Smooth muscle cell (in vitro differentiated cells): ENCODE measurements around the gene SUPT3H. TPM values are rescaled to one million over a fixed set of nuclear protein-coding genes. Genes with fewer than 3 reads are reported as not detected.

Experiments used
- DNase-seq: peaks from one replicate; lab custom pipeline; 2025; ENCODE audit not compliant: unreplicated experiment; lab: John Stamatoyannopoulos, UW
- H2AFZ ChIP-seq: fragments of 200-600 bp; sonication (generic); 2 replicates; pipeline ENCODE4 v1.6.0; 2016; ENCODE audit warnings: antibody characterized with exemption, low read depth, mild to moderate bottlenecking
- H3F3A ChIP-seq: fragments of 200-600 bp; sonication (generic); 2 replicates; pipeline ENCODE4 v1.6.0; 2017; ENCODE audit warnings: antibody characterized with exemption, low read depth
- H3K27ac ChIP-seq: fragments of 200-600 bp; sonication (generic); 2 replicates; pipeline ENCODE4 v1.5.1; 2016; ENCODE audit warnings: low read depth, mild to moderate bottlenecking
- H3K27me3 ChIP-seq: fragments of 200-600 bp; sonication (generic); 2 replicates; pipeline ENCODE4 v1.6.1; 2016; ENCODE audit warnings: low read depth, mild to moderate bottlenecking
- H3K36me3 ChIP-seq: fragments of 200-600 bp; sonication (generic); 2 replicates; pipeline ENCODE4 v1.5.1; 2016; ENCODE audit warnings: low read depth
- H3K4me1 ChIP-seq: fragments of 200-600 bp; sonication (generic); 2 replicates; pipeline ENCODE4 v1.5.1; 2016; ENCODE audit warnings: low read depth
- H3K4me2 ChIP-seq: fragments of 200-600 bp; sonication (generic); 2 replicates; pipeline ENCODE4 v1.6.0; 2016; ENCODE audit warnings: mild to moderate bottlenecking
- H3K4me3 ChIP-seq: fragments of 200-600 bp; sonication (generic); 2 replicates; pipeline ENCODE4 v1.5.1; 2016; ENCODE audit warnings: mild to moderate bottlenecking
- H3K79me2 ChIP-seq: fragments of 200-600 bp; sonication (generic); 2 replicates; pipeline ENCODE4 v1.6.0; 2016; ENCODE audit warnings: low read depth, mild to moderate bottlenecking
- H3K9ac ChIP-seq: fragments of 200-600 bp; sonication (generic); 2 replicates; pipeline ENCODE4 v1.6.0; 2016; ENCODE audit warnings: low read depth
- H3K9me3 ChIP-seq: fragments of 200-600 bp; sonication (generic); replicated peaks from 2 replicates; pipeline ENCODE4 v1.5.1; 2016; ENCODE audit warnings: low read depth
- H4K20me1 ChIP-seq: fragments of 200-600 bp; sonication (generic); 2 replicates; pipeline ENCODE4 v1.6.0; 2016; ENCODE audit warnings: low read depth
- CTCF ChIP-seq: fragments of 200-600 bp; sonication (generic); IDR thresholded peaks from 2 replicates; pipeline ENCODE4 v1.5.1; 2017; ENCODE audit warnings: borderline replicate concordance, mild to moderate bottlenecking, antibody characterized with exemption; ENCODE audit not compliant: insufficient read depth, poor library complexity, severe bottlenecking
- WGBS: methylation state at CpG from one replicate; pipeline ENCODE4 v1.1.7; 2016; ENCODE audit warnings: low lambda C conversion rate; 5-methylcytosine and 5-hydroxymethylcytosine counted together
- polyA plus RNA-seq: library from polyadenylated mRNA; unstranded; fragments of >200 nt; fragmentation: Nextera tagmentation; extraction: Ambion mirVana; gene quantifications from 2 replicates; pipeline ENCODE4 v1.2.1, GENCODE V29; 2016
- total RNA-seq: library from RNA; depleted of rRNA; stranded (reverse); fragments of >200 nt; gene quantifications from 2 replicates; pipeline ENCODE4 v1.2.3, GENCODE V29; 2014

The SUPT3H gene
- total and polyA plus RNA-seq, 2 experiments from 2014 or later = 19.4 to 22.9 TPM

- H2AFZ ChIP-seq = no peak overlapping the region
- H3K4me2 ChIP-seq = no peak overlapping the region
- H3F3A ChIP-seq = no peaks in the 10 kb centered on the region
- no peak overlapping the region for H3K27ac ChIP-seq
- no peak overlapping the region for H3K4me3 ChIP-seq
- no peak overlapping the region for H3K9ac ChIP-seq
- H3K36me3 ChIP-seq = no peaks in the 10 kb centered on the region
- H3K4me1 ChIP-seq = peaks cover 8% of the 10 kb centered on the region
- no peak for TF ChIP-seq CTCF
- H3K27me3 ChIP-seq = no peaks in the 10 kb centered on the region
- H4K20me1 ChIP-seq = no peaks in the 10 kb centered on the region
- WGBS = 83% methylated on average over 1 of the region's 1 CpG
- H3K9me3 ChIP-seq = no peaks in the 10 kb centered on the region
- DNase-seq = no peak
- H3K79me2 ChIP-seq = no peaks in the 10 kb centered on the region
Observed at GRCh38 chr6:45109551-45109950, 268.2 kb downstream of the SUPT3H start.

GRCh38 chr6:45105170-45105820 is 272.4 kb downstream of the SUPT3H start:
- no peak overlapping the region for H2AFZ ChIP-seq
- 84% methylated on average over 2 of the region's 2 CpGs for WGBS
- peak overlapping the region; percentile 37 for H3K4me2 ChIP-seq
- no peaks in the 10 kb centered on the region for H3F3A ChIP-seq
- no peaks in the 10 kb centered on the region for H3K4me1 ChIP-seq
- no peaks in the 10 kb centered on the region for H3K79me2 ChIP-seq
- H3K27ac ChIP-seq = peak overlapping the region; percentile 33
- no peaks in the 10 kb centered on the region for H4K20me1 ChIP-seq
- DNase-seq = no peak
- H3K9me3 ChIP-seq = no peaks in the 10 kb centered on the region
- H3K27me3 ChIP-seq = no peaks in the 10 kb centered on the region
- TF ChIP-seq CTCF = no peak
- H3K36me3 ChIP-seq = no peaks in the 10 kb centered on the region
- no peak overlapping the region for H3K4me3 ChIP-seq
- no peak overlapping the region for H3K9ac ChIP-seq

- Histone ChIP-seq H2AFZ (no peak overlapping the region), H3K27ac (peak overlapping the region; percentile 33), H3K36me3 (no peaks in the 10 kb centered on the region), H3K4me1 (no peaks in the 10 kb centered on the region), H3K9me3 (no peaks in the 10 kb centered on the region), H3K79me2 (no peaks in the 10 kb centered on the region), H3K4me3 (no peak overlapping the region), H3K4me2 (peak overlapping the region; percentile 37), H3K27me3 (no peaks in the 10 kb centered on the region), H4K20me1 (no peaks in the 10 kb centered on the region), H3F3A (no peaks in the 10 kb centered on the region), H3K9ac (no peak overlapping the region)
- 95% methylated on average over 1 of the region's 1 CpG for WGBS
- DNase-seq = no peak
- no peak for TF ChIP-seq CTCF
Observed at GRCh38 chr6:45104429-45104828, 273.3 kb downstream of the SUPT3H start.

GRCh38 chr6:45098256-45098655 is 279.5 kb downstream of the SUPT3H start:
- H3K79me2 ChIP-seq = no peaks in the 10 kb centered on the region
- 100% methylated on average over 1 of the region's 1 CpG for WGBS
- no peaks in the 10 kb centered on the region for H4K20me1 ChIP-seq
- no peak overlapping the region for H2AFZ ChIP-seq
- no peak overlapping the region for H3K4me3 ChIP-seq
- no peaks in the 10 kb centered on the region for H3K9me3 ChIP-seq
- no peak for DNase-seq
- H3K9ac ChIP-seq = no peak overlapping the region
- H3K36me3 ChIP-seq = no peaks in the 10 kb centered on the region
- H3K4me2 ChIP-seq = no peak overlapping the region
- no peaks in the 10 kb centered on the region for H3F3A ChIP-seq
- no peaks in the 10 kb centered on the region for H3K27me3 ChIP-seq
- no peak overlapping the region for H3K27ac ChIP-seq
- TF ChIP-seq CTCF = no peak
- H3K4me1 ChIP-seq = no peaks in the 10 kb centered on the region
